ENCODE measurements around the gene ADAMTS9.

Gene ADAMTS9

DNA sequence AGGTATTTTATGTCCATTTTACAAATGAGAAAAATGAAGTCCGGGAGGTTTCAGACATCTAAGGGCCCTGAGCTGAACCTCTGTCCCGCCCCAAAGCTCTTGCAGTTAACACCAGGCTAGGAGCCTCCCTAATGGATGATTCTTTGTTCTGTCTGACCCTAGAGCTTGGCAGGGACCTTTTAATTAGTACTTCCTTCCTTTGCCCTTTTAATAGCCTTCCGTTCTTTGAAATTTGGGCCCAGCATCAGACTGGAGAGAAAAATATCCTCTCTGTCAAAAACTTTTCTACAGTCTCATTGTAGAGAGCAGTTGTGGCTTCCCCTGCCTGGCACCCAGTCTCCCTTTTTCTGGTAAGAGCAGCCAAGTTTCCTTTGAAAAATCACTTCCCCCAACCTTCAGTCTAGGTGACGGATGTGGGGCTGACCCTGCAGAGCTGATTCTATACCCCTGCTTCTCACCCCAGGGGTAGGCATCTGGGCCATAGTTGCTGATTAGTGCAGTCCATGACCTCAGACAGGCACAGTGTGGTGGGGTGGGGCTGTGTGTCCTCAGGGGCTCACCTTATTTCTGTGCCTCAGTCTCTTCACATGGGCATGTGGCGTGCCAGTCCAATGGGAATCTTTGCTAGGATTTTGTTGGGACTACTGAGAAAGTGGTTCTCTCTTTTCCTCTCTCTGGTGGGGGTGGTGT is 220.4 kb downstream of the ADAMTS9 start:
- no peak overlapping the region for H3K4me3 ChIP-seq (ENCODE audit: insufficient read length, low read depth)
- no peak for DNase-seq (ENCODE audit: low read depth, low spot score)
- H3K27me3 ChIP-seq (ENCODE audit: insufficient read depth, insufficient read length): no peaks in the 10 kb centered on the region
- no peaks in the 10 kb centered on the region for H3K36me3 ChIP-seq (ENCODE audit: insufficient read depth, insufficient read length, low read length)
- peaks cover 10% of the 10 kb centered on the region for H3K4me1 ChIP-seq (ENCODE audit: insufficient read depth, insufficient read length)
- TF ChIP-seq YY1 (IDR thresholded peaks at IDR 0.05; ENCODE audit: insufficient read depth, insufficient read length) (no peak), SUZ12 (IDR thresholded peaks at IDR 0.05; ENCODE audit: extremely low read depth, insufficient read depth, insufficient read length) (no peak), ZNF274 (IDR thresholded peaks at IDR 0.05; ENCODE audit: low read depth, low read length) (no peak)
- no peaks in the 10 kb centered on the region for H3K9me3 ChIP-seq (ENCODE audit: insufficient read depth, low read length)
- H3K9ac ChIP-seq (ENCODE audit: insufficient read length, low read depth): no peak overlapping the region
